Ovary (tissue), 9 donors: ENCODE data around the gene MYO15B. TPM values are rescaled to one million over a fixed set of nuclear protein-coding genes. Genes with fewer than 3 reads are reported as not detected.
A peak's percentile ranks its signal among the peaks of the same experiment; 100 is the strongest.

Experiments
- DNase-seq, 5 donors: peaks; one replicate each; pipeline ENCODE4 v3.0.0-alpha.2; 2019 to 2020
- H3K27ac ChIP-seq, 2 donors: fragments of 200-600 bp; one replicate each; pipeline versions ENCODE4 v1.5.1 to v1.8.0; 2019 to 2022
- H3K27me3 ChIP-seq: fragments of 200-600 bp; one replicate; pipeline ENCODE4 v1.8.0; 2022
- H3K36me3 ChIP-seq: fragments of 200-600 bp; sonication (generic); one replicate; pipeline ENCODE4 v1.5.1; 2019
- H3K4me1 ChIP-seq: one replicate; pipeline ENCODE4 v1.8.1; 2013; ENCODE audit warnings: mild to moderate bottlenecking, moderate library complexity; ENCODE audit not compliant: insufficient read depth
- H3K4me3 ChIP-seq: fragments of 200-600 bp; sonication (generic); one replicate; pipeline ENCODE4 v1.5.1; 2017
- H3K9me3 ChIP-seq, 2 donors: fragments of 200-600 bp in 1 of 2; sonication (generic) in 1 of 2; one replicate each; pipeline versions ENCODE4 v1.5.1 to v1.8.1; 2013 to 2019; ENCODE audit warnings: mild to moderate bottlenecking in 1 of 2, moderate library complexity in 1 of 2
- CTCF ChIP-seq, 3 donors: fragments of 450-650 bp in 2 of 3; fragments of 200-600 bp in 1 of 3; IDR thresholded peaks; one replicate each; pipeline versions ENCODE4 v1.5.1 to v1.8.0; 2016 to 2022; ENCODE audit warnings: antibody characterized with exemption in 3 of 3, mild to moderate bottlenecking in 1 of 3
- EP300 ChIP-seq: sonication (generic); formaldehyde crosslinking; IDR thresholded peaks from one replicate; pipeline ENCODE4 v1.6.1; 2017; ENCODE audit warnings: antibody characterized with exemption
- POLR2A ChIP-seq: fragments of 450-650 bp; IDR thresholded peaks from one replicate; pipeline ENCODE4 v1.6.1; 2017; ENCODE audit warnings: antibody characterized with exemption, mild to moderate bottlenecking, moderate library complexity
- WGBS, 3 donors: extraction: QIAGEN DNeasy Blood & Tissue Kit in 1 of 3; methylation state at CpG; one replicate each; pipeline versions ENCODE4 v1.1.5 to v1.1.7; 2013 to 2017; 5-methylcytosine and 5-hydroxymethylcytosine counted together
- intact Hi-C, 4 donors: fragments of 100-400 bp; cut with DNase I; formaldehyde crosslinking; loops; one replicate each; pipeline versions ENCODE4 v1.11.0 to v1.15.1; 2022 to 2023
- polyA plus RNA-seq, 2 donors: library from polyadenylated mRNA; stranded (reverse); fragments of 200-250 nt in 1 of 2; fragments of 350-450 nt in 1 of 2; fragmentation: Illumina TruSeq in 1 of 2; extraction: RNeasy Lipid Tissue Mini Kit (QIAGEN cat#74804) in 1 of 2; gene quantifications; one replicate each; pipeline ENCODE4 v1.2.3, GENCODE V29; 2013 to 2014
- total RNA-seq, 7 donors: library from RNA; depleted of rRNA in 2 of 7; stranded (reverse); fragments of >200 nt in 2 of 7; fragmentation: NEBNext Ultra II Directional in 3 of 7; extraction: Animal tissue kit (Norgen Biotek cat#: 25700) in 3 of 7; gene quantifications; one replicate each; pipeline versions ENCODE4 v1.1.0 to v1.2.4, GENCODE V29; 2016 to 2023
- donor health status: DM: no; HTN: no; CAD: no; lungs with moderate emphysema.
- donor health status: DM: no; HTN: no; CAD: no.
- donor health status: Bipolar disorder and iron deficiency.
- donor health status: DM: yes; HTN: yes; CAD: no.
- donor health status: DM: no; HTN: no; CAD: no.
- donor health status: DM: yes; HTN: yes; CAD: no.

Gene MYO15B
- total and polyA plus RNA-seq, 9 donors, result 31.0 to 383 (median 238) TPM

- Histone ChIP-seq H3K27me3 (no peaks in the 10 kb centered on the region), H3K4me3 (peak overlapping the region; percentile 1), H3K27ac (peak overlapping the region; percentile 49 to 80), H3K9me3 (no peaks in the 10 kb centered on the region), H3K4me1 (peaks cover 8% of the 10 kb centered on the region), H3K36me3 (no peaks in the 10 kb centered on the region)
- 5 to 6% (median 5%) methylated on average over 27 of the region's 27 CpGs for WGBS, 3 donors
- intact Hi-C loops, result loop anchor here in 3 of 4 donors (2.0 to 5.0 kb wide), 2 partner anchors 43 to 114 kb away; no protein-coding TSS in a partner anchor
- peak; percentile 88 to 94 (median 89) for DNase-seq
- peak; percentile 40 to 54 (median 41) for TF ChIP-seq CTCF (IDR thresholded peaks at IDR 0.05)
- no peak for TF ChIP-seq EP300
- no peak for TF ChIP-seq POLR2A
Observed at GRCh38 chr17:75633486-75634375, 46.1 kb downstream of the MYO15B start.

GRCh38 chr17:75634376-75634740, 46.8 kb downstream of the MYO15B start:
- Histone ChIP-seq H3K9me3 (no peaks in the 10 kb centered on the region), H3K4me3 (no peak overlapping the region), H3K27ac (peak overlapping the region in 1 of 2 donors; percentile 80), H3K4me1 (peaks cover 8% of the 10 kb centered on the region), H3K36me3 (no peaks in the 10 kb centered on the region), H3K27me3 (no peaks in the 10 kb centered on the region)
- DNase-seq, result peak in 2 of 5 donors; percentile 24 to 35
- intact Hi-C loops, result loop anchor here in 2 of 4 donors (5.0 kb wide), 1 partner anchor 113 kb away; no protein-coding TSS in a partner anchor
- 63 to 71% (median 64%) methylated on average over 9 of the region's 9 CpGs for WGBS, 3 donors
- no peak for TF ChIP-seq CTCF (IDR thresholded peaks at IDR 0.05)
- TF ChIP-seq POLR2A, result no peak
- TF ChIP-seq EP300, result no peak

- no peaks in the 10 kb centered on the region for H3K36me3 ChIP-seq
- H3K27ac ChIP-seq, result peak overlapping the region in 1 of 2 donors; percentile 80
- H3K4me3 ChIP-seq, result no peak overlapping the region
- TF ChIP-seq CTCF (IDR thresholded peaks at IDR 0.05) (no peak), EP300 (no peak), POLR2A (no peak)
- DNase-seq, result peak in 3 of 5 donors; percentile 20 to 38 (median 26)
- H3K27me3 ChIP-seq, result no peaks in the 10 kb centered on the region
- intact Hi-C loops, result loop anchor here in 2 of 4 donors (5.0 kb wide), 1 partner anchor 112 kb away; no protein-coding TSS in a partner anchor
- no peaks in the 10 kb centered on the region for H3K9me3 ChIP-seq
- H3K4me1 ChIP-seq, result peaks cover 8% of the 10 kb centered on the region
- 81 to 87% (median 84%) methylated on average over 20 of the region's 20 CpGs for WGBS, 3 donors
Observed at GRCh38 chr17:75634754-75635609, 47.4 kb downstream of the MYO15B start.

GRCh38 chr17:75635610-75636202, 48.1 kb downstream of the MYO15B start:
- WGBS, 3 donors, result 82 to 85% (median 84%) methylated on average over 16 of the region's 16 CpGs
- Histone ChIP-seq H3K36me3 (no peaks in the 10 kb centered on the region), H3K27ac (no peak overlapping the region), H3K27me3 (no peaks in the 10 kb centered on the region), H3K9me3 (no peaks in the 10 kb centered on the region), H3K4me1 (peaks cover 8% of the 10 kb centered on the region), H3K4me3 (no peak overlapping the region)
- DNase-seq, result peak in 3 of 5 donors; percentile 15 to 33 (median 19)
- intact Hi-C loops, result no loop called here
- TF ChIP-seq POLR2A, result no peak
- no peak for TF ChIP-seq CTCF (IDR thresholded peaks at IDR 0.05)
- TF ChIP-seq EP300, result no peak
